NOMO-1 (cell line): ENCODE results near the gene SLC24A3.

ENCODE experiments used
- DNase-seq, 2 experiments: peaks; one replicate each; lab custom pipeline; 2025; ENCODE audit not compliant: unreplicated experiment in 2 of 2; lab: John Stamatoyannopoulos, UW

The SLC24A3 gene

DNA sequence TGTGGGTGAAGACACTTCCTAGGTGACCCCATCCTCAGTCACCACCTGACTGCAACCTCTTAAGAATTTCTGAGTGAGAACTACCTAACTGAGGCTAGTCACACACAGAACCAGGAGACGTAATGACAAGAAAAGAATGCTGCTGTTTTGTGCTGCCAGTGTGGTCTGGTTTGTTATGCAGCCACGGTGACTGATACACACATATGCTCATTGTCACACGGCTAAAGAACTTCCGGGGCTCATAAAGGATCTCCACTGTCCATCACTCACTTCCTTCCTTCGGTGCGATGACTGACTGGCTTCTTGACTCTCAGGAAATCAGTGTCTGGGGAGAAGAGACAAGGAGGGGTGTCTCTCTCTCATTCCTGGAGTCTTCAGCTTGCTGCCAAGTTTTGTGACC is 88.0 kb downstream of the SLC24A3 start:
- DNase-seq, result no peak

DNA sequence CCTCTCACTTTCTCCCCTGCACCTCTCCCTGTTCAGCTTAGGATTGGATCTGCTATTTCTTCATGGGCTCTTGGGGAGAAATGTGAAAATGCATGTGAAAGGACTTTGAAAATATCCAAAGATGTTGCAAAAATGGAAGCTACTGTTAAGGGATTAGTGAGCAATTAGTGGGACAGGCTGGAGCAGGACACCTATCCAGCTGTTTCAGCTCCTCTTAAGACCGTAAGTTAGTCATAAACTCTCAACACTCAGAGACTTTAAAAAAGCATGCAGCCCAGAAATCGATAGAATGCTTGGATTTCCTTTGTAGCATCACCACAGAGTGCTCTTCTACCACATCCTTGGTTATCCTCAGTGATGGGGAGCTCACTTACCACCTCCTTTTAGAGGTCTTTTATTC is 88.7 kb downstream of the SLC24A3 start:
- no peak for DNase-seq

DNA sequence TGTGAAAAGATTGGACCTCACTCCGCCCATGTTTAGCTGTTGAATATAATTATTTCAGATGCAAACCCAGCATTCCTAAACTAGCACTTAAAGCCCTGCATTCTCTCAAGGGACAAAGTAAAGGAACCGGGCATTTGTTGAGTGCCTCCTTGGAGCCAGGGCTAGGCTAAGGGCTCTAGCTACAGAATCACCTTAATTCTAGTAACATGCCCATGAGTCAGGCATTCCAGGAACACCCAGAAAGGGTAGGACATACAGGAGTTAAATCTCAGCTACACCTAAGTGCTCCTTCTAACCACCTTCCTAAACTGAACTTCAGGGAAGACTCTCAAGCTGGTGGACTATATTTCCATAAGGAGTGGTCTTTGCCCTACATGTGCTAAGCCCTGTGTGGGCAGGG is 89.4 kb downstream of the SLC24A3 start:
- no peak for DNase-seq

DNA sequence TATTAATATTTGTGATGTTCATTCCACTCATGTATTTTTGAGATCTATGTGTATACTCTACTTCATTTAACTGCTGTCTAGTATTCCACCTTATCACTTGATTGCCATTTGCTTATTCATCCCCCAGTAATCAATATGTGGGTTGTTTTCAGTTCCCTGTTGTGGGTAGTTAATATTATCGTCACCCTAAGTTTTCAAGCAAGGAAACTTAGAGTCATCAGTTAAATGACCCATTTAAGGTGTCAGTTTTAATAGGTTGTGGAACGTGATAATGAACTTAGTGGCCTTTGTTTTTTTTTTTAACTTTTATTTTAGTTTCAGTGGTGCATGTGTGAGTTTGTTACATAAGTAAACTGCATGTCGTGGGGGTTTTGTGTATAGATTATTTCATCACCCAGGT is 90.3 kb downstream of the SLC24A3 start:
- DNase-seq, result no peak

DNA sequence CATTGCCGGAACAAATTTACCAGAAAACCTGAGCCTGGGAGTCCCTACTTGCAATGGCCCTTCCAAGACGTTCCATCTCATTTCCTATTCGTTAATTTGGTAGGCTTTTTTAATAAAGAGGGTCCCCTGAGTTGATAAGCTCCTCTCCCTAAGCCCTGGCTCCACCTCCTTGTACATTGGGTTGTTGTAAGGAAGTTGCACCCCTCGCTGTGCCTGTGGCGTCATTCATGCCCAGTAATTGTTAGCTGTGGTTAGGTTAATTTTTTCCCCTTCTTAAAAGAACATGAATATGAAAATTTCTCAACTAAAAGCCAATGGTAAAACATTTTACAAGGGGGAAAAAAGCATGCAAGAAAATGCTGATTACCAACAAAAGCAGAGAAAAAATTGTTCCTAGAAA is 91.9 kb downstream of the SLC24A3 start:
- peak; percentile 57 to 79 for DNase-seq

DNA sequence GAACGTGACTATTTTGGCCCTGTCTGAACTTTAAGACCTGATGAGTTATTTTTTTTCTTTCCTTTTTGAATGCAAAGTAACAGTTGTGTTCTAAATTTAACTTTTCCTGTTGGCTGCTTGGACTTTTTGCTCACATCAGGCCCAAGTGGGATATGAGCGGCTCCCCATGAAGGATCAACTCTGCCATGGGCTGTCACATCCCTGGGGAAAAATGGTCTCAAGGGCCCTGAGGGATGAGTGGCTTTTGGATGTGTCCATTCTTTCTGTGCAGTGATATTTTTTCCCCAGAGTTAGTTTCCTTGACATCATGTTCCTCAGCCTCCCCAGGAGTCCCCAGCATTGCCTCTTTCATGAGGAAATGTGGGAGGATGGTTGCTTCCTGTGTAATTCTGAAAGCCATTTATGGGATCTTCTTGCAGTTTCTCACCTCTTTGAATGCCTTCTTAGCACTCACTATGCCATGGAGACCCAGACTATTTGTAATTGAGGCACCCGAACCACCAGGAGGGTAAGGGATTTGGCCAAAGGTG is 92.5 kb downstream of the SLC24A3 start:
- DNase-seq, result no peak

DNA sequence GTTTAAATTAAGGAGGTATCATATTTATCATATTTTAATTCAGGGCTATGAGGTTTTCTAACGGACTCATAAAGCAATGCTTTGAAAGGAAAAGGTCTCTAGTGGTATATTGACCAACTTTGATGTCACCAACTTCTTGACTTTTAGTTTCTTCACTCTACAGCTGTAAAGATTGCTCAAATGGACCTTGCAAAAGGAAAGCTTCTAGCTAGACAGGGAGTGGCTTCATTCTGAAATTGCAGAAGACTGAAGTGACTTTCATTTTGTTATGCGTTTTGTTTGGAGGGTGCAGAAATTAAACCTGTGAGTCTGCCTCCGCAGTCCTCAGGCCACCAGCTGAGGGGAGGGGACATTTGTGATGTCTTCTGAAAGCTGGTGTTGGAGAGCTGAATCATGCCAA is 95.7 kb downstream of the SLC24A3 start:
- DNase-seq, result peak; percentile 50 to 73

DNA sequence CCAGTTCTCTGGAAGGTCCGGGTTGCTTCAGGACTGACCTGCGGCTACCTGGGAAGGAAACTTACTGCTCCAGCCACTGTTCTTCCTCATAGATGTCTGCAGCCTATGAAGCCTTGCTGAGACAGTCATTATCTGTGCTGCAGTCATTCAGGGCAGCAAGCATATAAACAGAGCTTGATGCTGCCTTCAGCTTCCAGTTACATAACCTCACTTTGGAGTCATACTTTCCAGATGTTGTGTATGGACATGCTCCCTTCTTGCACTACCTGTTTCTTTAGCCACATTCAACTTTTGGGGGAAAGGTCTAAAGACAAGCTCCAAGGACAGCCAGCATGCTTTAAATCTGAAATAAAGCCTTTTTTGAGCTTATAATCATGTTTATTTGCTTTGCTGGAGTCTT is 98.1 kb downstream of the SLC24A3 start:
- no peak for DNase-seq

DNA sequence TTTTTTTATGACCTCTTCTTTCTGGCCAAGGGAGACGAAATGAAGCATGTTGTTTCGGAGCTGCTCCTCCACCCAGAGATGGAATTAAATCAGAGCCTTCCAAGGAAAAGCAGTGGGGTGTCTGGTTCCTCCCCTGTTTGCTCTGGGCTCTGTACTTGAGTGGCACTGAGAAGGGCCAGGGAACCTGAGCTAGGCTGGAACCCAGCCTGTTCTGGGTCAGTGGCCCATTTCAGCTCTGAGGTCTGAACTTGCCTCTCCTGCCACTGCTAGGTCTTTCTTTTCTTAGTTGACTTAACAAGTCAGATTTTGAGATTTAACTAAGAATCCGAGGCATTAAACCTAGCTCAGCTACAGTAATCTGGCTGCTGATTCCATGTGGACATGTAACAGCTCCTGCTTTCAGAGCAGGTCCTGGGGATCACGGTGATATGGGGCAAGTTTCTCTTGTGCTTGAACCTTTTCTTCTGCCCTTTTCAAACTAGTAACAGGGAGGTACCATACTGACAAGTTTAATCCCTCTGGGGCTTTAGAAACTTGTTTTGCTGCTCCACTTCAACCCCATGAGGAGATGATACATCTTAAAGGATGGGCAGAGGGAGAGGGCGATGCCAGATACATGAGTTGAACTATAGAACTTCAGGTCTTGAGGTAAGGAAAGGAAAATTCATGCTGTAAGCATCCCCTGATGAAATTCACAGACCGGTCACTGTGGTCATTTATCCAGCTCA is 101.1 kb downstream of the SLC24A3 start:
- DNase-seq, result no peak

DNA sequence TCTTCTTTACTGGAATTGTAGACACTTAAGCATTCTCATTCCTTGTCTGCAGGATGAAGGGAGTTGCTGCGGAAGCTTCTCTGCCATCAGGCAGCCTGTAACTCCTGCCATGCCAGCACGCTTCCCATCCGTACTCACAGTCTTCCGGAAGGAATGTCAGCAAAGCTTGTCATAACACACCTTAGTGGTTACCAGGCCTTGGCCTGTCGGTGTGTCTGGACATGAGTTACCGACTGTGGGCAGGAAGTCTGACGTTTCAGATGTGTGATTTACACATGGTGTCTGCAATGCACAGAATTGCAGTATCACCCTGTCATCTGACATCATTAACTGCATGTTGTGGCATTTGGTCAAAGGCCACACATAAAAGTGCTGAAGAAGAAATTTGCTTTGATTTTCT is 102.2 kb downstream of the SLC24A3 start:
- no peak for DNase-seq

DNA sequence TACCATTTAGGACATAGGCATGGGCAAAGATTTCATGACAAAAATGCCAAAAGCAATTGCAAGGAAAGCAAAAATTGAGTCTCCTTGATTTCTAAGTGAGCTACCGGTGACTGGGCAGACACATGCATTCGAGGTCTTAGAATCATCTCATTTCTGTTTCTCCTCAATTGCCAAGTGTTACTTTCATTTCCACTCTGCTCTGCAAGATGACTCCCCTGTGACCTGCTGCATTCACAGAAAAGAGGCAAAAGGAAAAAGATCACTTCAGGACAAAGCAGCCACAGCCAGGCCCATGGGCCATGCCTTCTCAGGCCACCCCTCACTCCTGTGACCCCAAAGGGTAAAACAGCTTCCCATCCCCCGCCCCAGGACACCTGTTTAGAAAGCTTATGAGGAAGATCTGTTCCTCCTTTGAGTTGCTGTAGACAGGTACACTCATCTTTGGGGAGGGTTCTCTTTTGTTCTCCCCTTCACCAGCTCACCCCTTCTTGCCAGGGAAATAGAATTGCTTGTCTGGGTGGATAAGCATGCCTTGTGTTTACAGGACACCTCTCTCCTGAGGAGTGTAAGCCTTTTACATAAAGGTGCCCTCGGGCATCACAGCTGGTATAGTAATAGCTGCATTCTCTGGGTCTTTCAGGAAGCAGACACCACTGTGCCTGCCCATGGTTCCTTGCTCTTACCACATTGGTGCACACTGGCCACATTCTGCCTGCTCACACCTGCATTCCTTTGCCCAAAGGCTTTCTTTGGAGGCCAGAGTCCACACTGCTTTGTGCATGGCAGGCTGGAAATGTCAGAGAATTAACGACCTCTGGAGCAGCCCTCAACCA is 105.0 kb downstream of the SLC24A3 start:
- DNase-seq, result peak in 1 of 2 experiments; percentile 11

DNA sequence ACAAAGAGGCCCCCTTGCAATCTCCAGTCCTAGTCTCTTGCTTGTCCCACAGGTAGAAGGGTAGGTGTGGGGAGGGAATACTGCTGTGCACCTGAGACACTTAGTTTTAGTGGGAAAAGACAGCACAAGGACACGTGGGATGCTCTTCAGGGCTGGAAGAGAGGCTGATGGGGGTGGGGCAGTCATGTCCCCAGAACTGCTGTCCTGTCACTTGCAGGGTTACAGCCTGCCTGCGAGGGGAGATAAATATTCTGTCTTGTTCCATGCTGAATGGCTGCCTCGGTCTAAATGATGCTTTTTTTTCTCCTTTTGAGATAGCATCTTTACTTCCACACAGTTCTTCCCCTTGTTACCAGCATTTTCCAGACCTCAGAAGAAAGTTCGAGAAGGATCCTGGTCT is 106.2 kb downstream of the SLC24A3 start:
- no peak for DNase-seq

DNA sequence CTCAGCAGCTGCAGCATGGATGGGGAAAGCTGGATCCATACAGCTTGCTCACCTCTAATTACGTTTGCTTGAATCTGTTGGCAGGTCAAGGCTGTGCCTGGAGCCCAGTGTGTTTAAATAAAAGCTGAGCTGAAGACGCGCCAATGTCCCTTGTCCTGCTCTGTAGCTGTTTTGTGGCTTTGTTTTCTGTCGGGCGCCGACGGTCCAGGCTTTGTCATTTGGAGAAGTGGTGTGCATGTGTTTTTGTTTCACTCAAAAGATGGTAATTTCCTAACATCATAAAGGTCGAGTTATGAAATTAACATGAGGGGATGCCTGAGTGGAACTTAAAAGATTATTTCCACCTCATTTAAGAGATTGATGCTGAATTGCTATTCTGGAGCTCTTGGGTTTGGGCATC is 107.6 kb downstream of the SLC24A3 start:
- peak in 1 of 2 experiments; percentile 20 for DNase-seq

DNA sequence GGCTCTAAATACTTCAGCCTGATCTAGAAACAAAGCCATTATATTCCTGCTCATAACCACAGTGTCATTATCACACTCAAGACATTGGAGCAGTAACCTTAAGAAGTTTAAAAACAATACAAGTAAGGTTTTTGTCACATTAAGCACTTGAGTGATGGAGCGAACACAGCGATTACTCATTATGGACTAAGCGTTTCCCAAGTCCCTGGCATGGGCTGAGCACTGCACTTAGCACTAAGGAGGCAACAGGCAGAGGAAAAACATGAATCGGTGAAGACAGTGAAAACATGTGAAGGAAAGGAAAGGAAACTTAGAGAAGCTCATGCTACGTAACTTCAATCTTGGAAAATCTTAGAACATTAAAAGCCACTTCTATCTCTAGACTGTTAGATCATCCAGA is 108.7 kb downstream of the SLC24A3 start:
- no peak for DNase-seq

DNA sequence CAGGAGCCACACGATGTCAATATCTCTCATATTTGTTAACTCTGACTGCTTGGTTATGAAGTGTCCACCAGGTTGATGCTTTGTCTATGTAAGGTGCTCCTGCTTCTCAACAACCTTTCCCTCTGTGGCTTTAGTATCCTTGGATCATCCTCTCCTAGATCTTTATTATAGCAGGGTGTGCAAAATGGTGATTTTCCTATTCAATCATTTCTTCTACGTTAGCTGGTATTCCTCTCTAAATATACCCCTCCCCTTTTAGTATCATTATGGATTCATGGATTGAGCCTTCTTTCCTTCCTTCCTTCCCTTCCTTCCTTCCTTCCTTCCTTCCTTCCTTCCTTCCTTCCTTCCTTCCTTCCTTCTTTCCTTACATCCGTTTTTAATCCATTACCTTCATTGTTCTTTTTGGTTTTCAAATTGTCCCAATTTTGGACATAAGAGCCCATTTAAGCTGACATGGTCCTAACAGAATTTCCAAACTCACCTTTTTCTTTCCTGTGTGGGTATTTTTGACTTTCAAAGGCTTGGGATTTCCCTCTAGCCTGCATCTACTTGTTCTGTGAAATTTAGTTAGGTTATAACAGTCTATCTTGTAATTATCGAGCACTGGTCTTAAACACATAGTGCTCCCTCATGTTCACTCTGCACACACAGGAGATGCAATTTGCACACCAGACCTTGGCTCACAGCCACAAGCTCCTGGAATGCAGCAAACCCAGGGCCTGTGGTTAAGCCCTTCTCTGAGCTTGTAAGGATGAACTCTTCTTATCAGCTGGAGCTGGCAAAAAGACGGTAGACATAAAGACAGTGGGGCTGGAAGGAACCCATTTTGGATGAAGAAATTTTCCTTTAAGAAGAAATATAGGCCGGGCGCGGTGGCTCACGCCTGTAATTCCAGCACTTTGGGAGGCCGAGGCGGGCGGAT is 109.9 kb downstream of the SLC24A3 start:
- no peak for DNase-seq

DNA sequence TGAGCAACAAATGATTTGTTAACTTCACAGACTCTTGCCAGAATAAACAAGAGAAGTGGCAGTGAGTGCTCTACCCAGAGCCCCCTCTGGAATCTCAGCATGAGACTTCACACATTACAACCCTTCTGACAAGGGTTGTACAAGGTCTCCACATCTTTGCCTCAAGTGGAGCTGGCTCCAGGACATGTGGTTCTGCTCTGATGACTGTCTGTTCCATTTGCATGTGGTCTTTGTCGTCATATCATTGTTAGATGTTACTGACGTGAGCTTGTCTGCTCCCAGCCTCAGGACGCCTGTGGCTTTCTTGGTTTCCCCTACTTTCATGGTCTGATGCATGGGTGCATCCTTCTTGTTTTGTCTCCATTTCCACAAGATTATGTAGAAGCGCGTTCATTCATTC is 115.0 kb downstream of the SLC24A3 start:
- no peak for DNase-seq

DNA sequence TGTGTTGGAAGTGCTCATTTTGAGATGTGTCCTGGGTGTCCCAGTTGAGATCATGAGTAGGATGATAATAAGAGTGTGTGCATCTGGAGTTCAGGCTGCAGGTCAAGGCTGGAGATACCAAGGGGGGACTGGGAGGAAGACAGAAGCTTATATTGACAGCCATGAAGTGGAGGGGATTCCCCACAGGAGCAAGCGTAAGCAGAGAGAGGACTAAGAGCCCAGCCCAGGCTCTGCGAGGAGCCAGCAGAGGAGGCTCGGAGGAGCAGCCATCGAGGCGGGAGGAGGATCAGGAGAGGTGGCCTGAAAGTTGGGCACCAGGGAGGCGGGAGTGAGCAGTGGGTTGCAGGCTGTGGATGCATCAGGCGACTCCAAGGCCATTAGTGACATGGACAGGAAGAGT is 116.2 kb downstream of the SLC24A3 start:
- no peak for DNase-seq

DNA sequence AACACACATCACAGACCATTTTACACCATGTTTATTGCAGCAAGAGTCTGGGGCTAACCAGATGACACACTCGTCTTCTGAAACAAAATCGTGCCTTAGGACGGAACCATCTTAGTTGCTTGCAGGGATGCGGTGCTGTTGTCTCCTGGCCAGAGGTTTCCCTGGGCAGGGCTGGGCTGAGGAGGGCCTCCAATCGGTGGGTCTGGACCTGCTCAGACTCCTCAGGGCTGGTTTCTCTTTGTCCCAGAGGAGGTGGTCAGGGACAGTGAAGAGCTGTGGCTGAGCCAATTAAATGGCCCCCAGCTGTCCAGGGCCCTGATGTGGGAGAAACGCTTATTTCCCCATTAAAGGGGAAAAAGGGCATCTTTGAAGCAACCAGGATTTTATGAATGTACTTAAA is 117.6 kb downstream of the SLC24A3 start:
- DNase-seq, result no peak

DNA sequence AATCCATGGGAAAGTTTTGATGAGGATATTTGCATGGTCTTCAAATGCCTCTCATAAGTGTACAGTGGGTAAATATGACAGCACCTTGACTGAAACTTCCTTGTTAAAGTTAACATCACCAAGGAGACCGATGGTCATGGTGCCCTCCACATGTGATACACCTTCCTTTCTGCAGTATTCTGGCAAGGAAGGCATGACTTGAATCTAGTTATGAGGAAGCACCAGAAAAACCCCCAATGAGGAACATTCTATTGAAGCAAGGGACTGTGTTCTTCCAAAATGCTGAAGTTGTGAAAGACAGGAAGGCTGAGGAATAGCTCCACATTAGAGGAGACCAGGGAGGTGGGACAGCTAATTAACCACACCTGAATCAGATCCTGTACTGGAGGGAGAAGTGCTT is 118.3 kb downstream of the SLC24A3 start:
- DNase-seq, result no peak

DNA sequence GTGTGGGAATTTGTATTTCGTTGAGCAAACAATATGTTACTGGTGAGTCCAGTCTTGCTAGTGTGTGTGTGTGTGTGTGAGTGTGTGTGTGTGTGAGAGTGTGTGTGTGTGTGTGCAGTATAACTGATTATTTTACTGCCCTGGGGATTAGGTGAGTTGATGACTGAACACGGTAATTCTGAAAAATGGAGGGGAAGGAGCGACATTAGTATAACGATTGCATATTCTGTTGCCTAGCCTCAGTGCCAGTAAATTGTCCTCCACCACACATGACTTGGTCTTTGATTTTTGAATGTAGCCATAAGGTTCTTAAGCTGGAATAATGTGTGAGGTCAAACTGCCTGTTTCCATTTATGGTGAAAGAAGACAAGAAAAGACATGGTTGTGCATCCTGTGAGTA is 121.1 kb downstream of the SLC24A3 start:
- no peak for DNase-seq

DNA sequence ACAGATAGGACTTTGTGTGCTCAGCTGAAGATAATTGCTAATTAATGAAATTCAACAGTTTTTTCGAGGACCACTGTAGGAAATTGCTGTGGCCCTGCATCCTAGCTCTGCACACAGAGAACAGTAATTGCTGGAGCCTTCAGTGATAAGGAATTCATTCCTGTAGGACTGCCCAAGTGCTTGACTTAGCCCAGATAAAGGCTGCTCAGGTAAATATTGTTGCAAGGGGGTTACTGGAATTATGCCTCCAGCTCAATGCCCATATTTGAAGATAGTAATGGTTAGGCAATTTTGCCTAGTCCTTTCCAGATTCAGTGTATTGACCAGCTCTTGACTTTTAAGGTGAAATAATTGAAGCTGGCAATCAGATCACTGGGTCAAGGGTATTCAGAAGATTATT is 122.9 kb downstream of the SLC24A3 start:
- no peak for DNase-seq
